GM10266 (cell line): Measurements from ENCODE around the gene XDH.

Experiments used
- DNase-seq: peaks from one replicate; pipeline ENCODE4 v3.0.0; 2012; ENCODE audit errors: extremely low spot score
- CTCF ChIP-seq: IDR thresholded peaks from 2 replicates; pipeline ENCODE4 v1.5.1; 2012; ENCODE audit warnings: mild to moderate bottlenecking, low read depth; ENCODE audit not compliant: control insufficient read depth, insufficient read depth; ENCODE audit errors: missing control alignments

The XDH gene

GRCh38 chr2:31334311-31335026 is 80.1 kb downstream of the XDH start:
- no peak for TF ChIP-seq CTCF
- no peak for DNase-seq

GRCh38 chr2:31333527-31334183 is 80.9 kb downstream of the XDH start:
- peak; percentile 71 for DNase-seq
- peak; percentile 96 for TF ChIP-seq CTCF

- DNase-seq = no peak
Observed at GRCh38 chr2:31333046-31333445, 81.5 kb downstream of the XDH start.

GRCh38 chr2:31332521-31332920 is 82.0 kb downstream of the XDH start:
- DNase-seq = no peak
- no peak for TF ChIP-seq CTCF

More at GRCh38 chr2:31333046-31333445, 81.5 kb downstream of the XDH start:
- no peak for TF ChIP-seq CTCF

- no peak for TF ChIP-seq CTCF
- no peak for DNase-seq
Observed at GRCh38 chr2:31331156-31331555, 83.4 kb downstream of the XDH start.

GRCh38 chr2:31329081-31329625 is 85.4 kb downstream of the XDH start:
- DNase-seq = no peak
- no peak for TF ChIP-seq CTCF

GRCh38 chr2:31328026-31328425 is 86.5 kb downstream of the XDH start:
- DNase-seq = no peak
- no peak for TF ChIP-seq CTCF
